ENCODE results near the gene CEACAM19.

Gene CEACAM19

DNA sequence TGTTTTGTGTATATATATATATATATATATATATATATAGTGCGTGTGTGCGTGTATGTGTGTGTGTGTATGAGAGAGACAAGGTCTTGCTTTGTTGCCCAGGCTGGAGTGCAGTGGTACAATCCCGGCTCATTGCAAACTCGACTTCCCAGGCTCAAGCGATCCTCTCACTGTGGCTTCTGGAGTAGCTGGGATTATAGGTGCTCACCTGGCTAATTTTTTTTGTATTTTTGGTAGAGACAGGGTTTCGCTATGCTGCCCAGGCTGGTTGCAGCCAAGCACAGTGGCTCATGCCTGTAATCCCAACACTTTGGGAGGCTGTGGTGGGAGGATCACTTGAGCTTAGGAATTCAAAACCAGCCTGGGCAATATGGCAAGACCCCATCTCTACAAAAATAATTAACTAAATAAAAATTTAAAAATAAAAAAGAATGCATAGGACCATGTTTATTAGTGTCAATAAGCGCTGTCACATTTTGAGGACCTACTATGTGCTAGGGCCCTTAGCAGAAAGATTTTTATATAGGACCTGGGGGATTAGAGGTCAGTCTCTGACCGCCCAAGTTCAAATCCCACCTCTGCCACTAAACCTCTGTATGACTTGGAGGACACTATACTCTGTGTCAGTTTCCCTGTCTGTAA lies 25.8 kb upstream of the CEACAM19 start:
- TF ChIP-seq, protein P1, sequence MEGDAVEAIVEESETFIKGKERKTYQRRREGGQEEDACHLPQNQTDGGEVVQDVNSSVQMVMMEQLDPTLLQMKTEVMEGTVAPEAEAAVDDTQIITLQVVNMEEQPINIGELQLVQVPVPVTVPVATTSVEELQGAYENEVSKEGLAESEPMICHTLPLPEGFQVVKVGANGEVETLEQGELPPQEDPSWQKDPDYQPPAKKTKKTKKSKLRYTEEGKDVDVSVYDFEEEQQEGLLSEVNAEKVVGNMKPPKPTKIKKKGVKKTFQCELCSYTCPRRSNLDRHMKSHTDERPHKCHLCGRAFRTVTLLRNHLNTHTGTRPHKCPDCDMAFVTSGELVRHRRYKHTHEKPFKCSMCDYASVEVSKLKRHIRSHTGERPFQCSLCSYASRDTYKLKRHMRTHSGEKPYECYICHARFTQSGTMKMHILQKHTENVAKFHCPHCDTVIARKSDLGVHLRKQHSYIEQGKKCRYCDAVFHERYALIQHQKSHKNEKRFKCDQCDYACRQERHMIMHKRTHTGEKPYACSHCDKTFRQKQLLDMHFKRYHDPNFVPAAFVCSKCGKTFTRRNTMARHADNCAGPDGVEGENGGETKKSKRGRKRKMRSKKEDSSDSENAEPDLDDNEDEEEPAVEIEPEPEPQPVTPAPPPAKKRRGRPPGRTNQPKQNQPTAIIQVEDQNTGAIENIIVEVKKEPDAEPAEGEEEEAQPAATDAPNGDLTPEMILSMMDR (IDR thresholded peaks at IDR 0.05), result no peak
- no peak overlapping the region for H3K4me2 ChIP-seq (ENCODE audit: low read length)
- no peaks in the 10 kb centered on the region for H3K36me3 ChIP-seq (ENCODE audit: control insufficient read depth, insufficient read depth, low read length)
- H3K27me3 ChIP-seq (ENCODE audit: control insufficient read depth, insufficient read depth, low read length), result no peaks in the 10 kb centered on the region
- no peaks in the 10 kb centered on the region for H3K4me1 ChIP-seq
- H3K79me2 ChIP-seq, result no peaks in the 10 kb centered on the region
- no peak overlapping the region for H3K9ac ChIP-seq
- no peak overlapping the region for H3K4me3 ChIP-seq (ENCODE audit: low read depth, low read length)
- H3K9me3 ChIP-seq (ENCODE audit: control insufficient read depth, low read length), result no peaks in the 10 kb centered on the region
- no peak overlapping the region for H2AFZ ChIP-seq
- H3K27ac ChIP-seq, result no peak overlapping the region

DNA sequence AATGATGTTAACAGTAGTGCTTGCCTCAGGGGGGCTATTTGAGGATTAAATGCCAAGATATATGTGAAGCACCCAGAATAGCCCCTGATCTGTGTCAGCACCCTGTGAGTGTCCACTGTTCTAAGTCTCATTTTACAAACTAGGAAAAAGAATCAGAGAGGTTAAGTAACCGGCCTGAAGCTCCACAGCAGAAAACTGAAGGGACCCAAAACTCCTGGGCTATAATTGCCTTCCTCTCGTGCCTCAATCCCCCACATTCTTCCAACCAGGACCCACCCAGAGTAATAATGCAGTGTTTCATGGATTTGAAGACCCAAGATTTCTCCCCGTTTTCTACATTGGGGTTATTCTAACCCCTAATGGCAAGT lies 25.2 kb upstream of the CEACAM19 start:
- Histone ChIP-seq H3K9ac (no peak overlapping the region), H3K4me2 (ENCODE audit: low read length) (no peak overlapping the region), H3K4me3 (ENCODE audit: low read depth, low read length) (no peak overlapping the region), H3K27me3 (ENCODE audit: control insufficient read depth, insufficient read depth, low read length) (no peaks in the 10 kb centered on the region), H3K27ac (no peak overlapping the region), H3K79me2 (no peaks in the 10 kb centered on the region), H3K9me3 (ENCODE audit: control insufficient read depth, low read length) (no peaks in the 10 kb centered on the region), H3K36me3 (ENCODE audit: control insufficient read depth, insufficient read depth, low read length) (no peaks in the 10 kb centered on the region), H3K4me1 (no peaks in the 10 kb centered on the region), H2AFZ (no peak overlapping the region)
- TF ChIP-seq, protein P1 (IDR thresholded peaks at IDR 0.05), result no peak

DNA sequence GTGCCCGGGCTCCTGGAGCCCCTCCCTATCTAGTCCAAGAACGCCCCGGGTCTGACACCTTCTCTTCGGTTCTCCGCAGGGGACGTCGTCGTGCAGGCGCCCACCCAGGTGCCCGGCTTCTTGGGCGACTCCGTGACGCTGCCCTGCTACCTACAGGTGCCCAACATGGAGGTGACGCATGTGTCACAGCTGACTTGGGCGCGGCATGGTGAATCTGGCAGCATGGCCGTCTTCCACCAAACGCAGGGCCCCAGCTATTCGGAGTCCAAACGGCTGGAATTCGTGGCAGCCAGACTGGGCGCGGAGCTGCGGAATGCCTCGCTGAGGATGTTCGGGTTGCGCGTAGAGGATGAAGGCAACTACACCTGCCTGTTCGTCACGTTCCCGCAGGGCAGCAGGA lies 24.1 kb upstream of the CEACAM19 start:
- H3K9me3 ChIP-seq (ENCODE audit: control insufficient read depth, low read length), result no peaks in the 10 kb centered on the region
- no peak overlapping the region for H3K9ac ChIP-seq
- no peak overlapping the region for H3K4me2 ChIP-seq (ENCODE audit: low read length)
- H3K27ac ChIP-seq, result no peak overlapping the region
- H3K4me1 ChIP-seq, result no peaks in the 10 kb centered on the region
- H2AFZ ChIP-seq, result no peak overlapping the region
- no peaks in the 10 kb centered on the region for H3K27me3 ChIP-seq (ENCODE audit: control insufficient read depth, insufficient read depth, low read length)
- H3K4me3 ChIP-seq (ENCODE audit: low read depth, low read length), result no peak overlapping the region
- H3K36me3 ChIP-seq (ENCODE audit: control insufficient read depth, insufficient read depth, low read length), result no peaks in the 10 kb centered on the region
- no peaks in the 10 kb centered on the region for H3K79me2 ChIP-seq
- TF ChIP-seq, protein P1 (IDR thresholded peaks at IDR 0.05), result no peak

DNA sequence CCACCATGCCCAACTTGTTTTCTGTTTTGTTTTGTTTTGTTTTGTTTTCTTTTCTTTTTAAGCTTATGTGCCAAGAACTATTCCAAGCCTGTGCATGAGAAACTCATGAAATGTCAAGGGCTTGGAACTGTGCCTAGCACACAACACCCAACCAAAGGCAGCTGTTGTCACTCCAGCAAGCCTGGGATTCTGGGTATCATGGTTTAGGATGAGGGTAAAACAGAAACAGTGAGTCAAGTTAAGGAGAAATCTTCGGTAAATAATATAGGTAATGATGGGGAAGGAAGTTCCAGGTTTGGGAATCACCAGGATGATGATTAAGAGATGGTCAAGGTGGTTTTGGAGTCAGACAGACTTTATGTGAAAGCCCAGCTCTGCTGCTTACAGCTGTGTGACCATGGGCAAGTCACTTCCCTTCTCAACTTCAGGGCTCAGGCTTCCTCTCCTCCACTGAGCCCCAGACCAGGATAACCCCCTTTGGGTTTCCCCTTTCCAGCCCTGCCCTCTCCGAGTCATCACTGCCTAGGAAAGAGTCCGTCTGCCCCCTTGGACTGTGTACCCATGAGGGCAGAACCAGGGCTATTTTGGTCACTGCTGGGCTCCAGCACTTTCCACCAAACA lies 22.5 kb upstream of the CEACAM19 start:
- H3K27ac ChIP-seq, result no peak overlapping the region
- no peaks in the 10 kb centered on the region for H3K4me1 ChIP-seq
- H3K27me3 ChIP-seq (ENCODE audit: control insufficient read depth, insufficient read depth, low read length), result no peaks in the 10 kb centered on the region
- no peak overlapping the region for H3K4me3 ChIP-seq (ENCODE audit: low read depth, low read length)
- no peaks in the 10 kb centered on the region for H3K36me3 ChIP-seq (ENCODE audit: control insufficient read depth, insufficient read depth, low read length)
- no peaks in the 10 kb centered on the region for H3K9me3 ChIP-seq (ENCODE audit: control insufficient read depth, low read length)
- TF ChIP-seq, protein P1 (IDR thresholded peaks at IDR 0.05), result no peak
- no peak overlapping the region for H3K4me2 ChIP-seq (ENCODE audit: low read length)
- H3K9ac ChIP-seq, result no peak overlapping the region
- no peaks in the 10 kb centered on the region for H3K79me2 ChIP-seq
- H2AFZ ChIP-seq, result no peak overlapping the region

Data from parathyroid adenoma (tissue), 2 donors.